PC-9 (cell line): ENCODE measurements around the gene BRCA1.

Experiments used
- EZH2 ChIP-seq: fragments of 200-600 bp; sonication (generic); IDR thresholded peaks from 2 replicates; pipeline ENCODE4 v1.8.0; 2017; ENCODE audit warnings: antibody characterized with exemption, low read depth
- TF ChIP-seq, protein P1 (sequence below): fragments of 200-600 bp; sonication (generic); conservative IDR thresholded peaks from 2 replicates; pipeline ENCODE4 v1.6.1; 2017; ENCODE audit warnings: mixed run types, antibody characterized with exemption, mild to moderate bottlenecking, moderate library complexity

DNA sequence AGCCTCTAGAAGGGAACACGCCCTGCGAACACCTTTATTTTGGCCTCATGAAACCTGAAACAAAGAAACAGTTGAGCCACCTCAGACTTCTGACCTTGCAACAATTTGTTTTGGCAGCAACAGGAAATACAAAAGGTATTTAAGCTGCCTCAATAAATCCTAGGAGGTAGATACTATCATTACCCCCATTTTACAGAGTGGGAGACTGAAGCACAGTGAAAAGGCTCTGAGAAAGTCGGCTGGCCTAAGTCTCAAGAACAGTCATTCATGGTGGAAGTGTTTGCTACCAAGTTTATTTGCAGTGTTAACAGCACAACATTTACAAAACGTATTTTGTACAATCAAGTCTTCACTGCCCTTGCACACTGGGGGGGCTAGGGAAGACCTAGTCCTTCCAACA lies 81.1 kb downstream of the BRCA1 start:
- TF ChIP-seq, protein P1, sequence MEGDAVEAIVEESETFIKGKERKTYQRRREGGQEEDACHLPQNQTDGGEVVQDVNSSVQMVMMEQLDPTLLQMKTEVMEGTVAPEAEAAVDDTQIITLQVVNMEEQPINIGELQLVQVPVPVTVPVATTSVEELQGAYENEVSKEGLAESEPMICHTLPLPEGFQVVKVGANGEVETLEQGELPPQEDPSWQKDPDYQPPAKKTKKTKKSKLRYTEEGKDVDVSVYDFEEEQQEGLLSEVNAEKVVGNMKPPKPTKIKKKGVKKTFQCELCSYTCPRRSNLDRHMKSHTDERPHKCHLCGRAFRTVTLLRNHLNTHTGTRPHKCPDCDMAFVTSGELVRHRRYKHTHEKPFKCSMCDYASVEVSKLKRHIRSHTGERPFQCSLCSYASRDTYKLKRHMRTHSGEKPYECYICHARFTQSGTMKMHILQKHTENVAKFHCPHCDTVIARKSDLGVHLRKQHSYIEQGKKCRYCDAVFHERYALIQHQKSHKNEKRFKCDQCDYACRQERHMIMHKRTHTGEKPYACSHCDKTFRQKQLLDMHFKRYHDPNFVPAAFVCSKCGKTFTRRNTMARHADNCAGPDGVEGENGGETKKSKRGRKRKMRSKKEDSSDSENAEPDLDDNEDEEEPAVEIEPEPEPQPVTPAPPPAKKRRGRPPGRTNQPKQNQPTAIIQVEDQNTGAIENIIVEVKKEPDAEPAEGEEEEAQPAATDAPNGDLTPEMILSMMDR: no peak
- TF ChIP-seq EZH2: no peak
